ENCODE data around the gene PRKN. TPM values are rescaled to one million over a fixed set of nuclear protein-coding genes. Genes with fewer than 3 reads are reported as not detected.

PRKN gene
- total RNA-seq, 4 donors from 2014 or later: 4.5 to 12.3 (median 9.0) TPM

GRCh38 chr6:162118706-162119105 lies 608.9 kb downstream of the PRKN start:
- Histone ChIP-seq H3K27me3 (no peaks in the 10 kb centered on the region), H3K36me3 (no peaks in the 10 kb centered on the region), H3K4me3 (no peak overlapping the region), H3K27ac (no peak overlapping the region), H3K4me1 (no peaks in the 10 kb centered on the region), H3K9me3 (no peaks in the 10 kb centered on the region)
- intact Hi-C loops (cut with DNase I; ENCODE audit: low total_unique reads): no loop called here
- WGBS, 2 donors (ENCODE audit: low coverage in 1 of 2): 57 to 80% methylated on average over 2 to 5 of the region's 5 CpGs
- no peak for DNase-seq
- TF ChIP-seq POLR2A (IDR thresholded peaks at IDR 0.05): no peak
- no peak for TF ChIP-seq EP300 (IDR thresholded peaks at IDR 0.05; ENCODE audit: low read depth)
- no peak for TF ChIP-seq POLR2AphosphoS5 (IDR thresholded peaks at IDR 0.05)
- TF ChIP-seq CTCF (IDR thresholded peaks at IDR 0.05): no peak
- in situ Hi-C loops (cut with MboI; ENCODE audit: low pct_ligation_motif_present in 1 of 4, low pct_unique_long_range_greater_than_20kb in 1 of 4, low sequenced_read_pairs in 3 of 4): no loop called here

GRCh38 chr6:162116902-162117525 lies 610.6 kb downstream of the PRKN start:
- TF ChIP-seq POLR2A (IDR thresholded peaks at IDR 0.05): no peak
- no peak for TF ChIP-seq EP300 (IDR thresholded peaks at IDR 0.05; ENCODE audit: low read depth)
- no peak for TF ChIP-seq POLR2AphosphoS5 (IDR thresholded peaks at IDR 0.05)
- no peak for TF ChIP-seq CTCF (IDR thresholded peaks at IDR 0.05)
- H3K27me3 ChIP-seq: no peaks in the 10 kb centered on the region
- H3K4me1 ChIP-seq: no peaks in the 10 kb centered on the region
- DNase-seq: no peak
- H3K4me3 ChIP-seq: no peak overlapping the region
- 68 to 81% methylated on average over 6 to 7 of the region's 7 CpGs for WGBS, 2 donors (ENCODE audit: low coverage in 1 of 2)
- in situ Hi-C loops (cut with MboI; ENCODE audit: low pct_ligation_motif_present in 1 of 4, low pct_unique_long_range_greater_than_20kb in 1 of 4, low sequenced_read_pairs in 3 of 4): no loop called here
- H3K9me3 ChIP-seq: no peaks in the 10 kb centered on the region
- H3K36me3 ChIP-seq: no peaks in the 10 kb centered on the region
- intact Hi-C loops (cut with DNase I; ENCODE audit: low total_unique reads): no loop called here
- no peak overlapping the region for H3K27ac ChIP-seq

- Histone ChIP-seq H3K9me3 (no peaks in the 10 kb centered on the region), H3K4me3 (no peak overlapping the region), H3K27ac (no peak overlapping the region), H3K27me3 (no peaks in the 10 kb centered on the region), H3K4me1 (no peaks in the 10 kb centered on the region), H3K36me3 (no peaks in the 10 kb centered on the region)
- in situ Hi-C loops (cut with MboI; ENCODE audit: low pct_ligation_motif_present in 1 of 4, low pct_unique_long_range_greater_than_20kb in 1 of 4, low sequenced_read_pairs in 3 of 4) (no loop called here), intact Hi-C loops (cut with DNase I; ENCODE audit: low total_unique reads) (no loop called here)
- WGBS, 2 donors (ENCODE audit: low coverage in 1 of 2): 72 to 80% methylated on average over 2 of the region's 2 CpGs
- no peak for TF ChIP-seq POLR2AphosphoS5 (IDR thresholded peaks at IDR 0.05)
- no peak for TF ChIP-seq POLR2A (IDR thresholded peaks at IDR 0.05)
- no peak for TF ChIP-seq CTCF (IDR thresholded peaks at IDR 0.05)
- no peak for TF ChIP-seq EP300 (IDR thresholded peaks at IDR 0.05; ENCODE audit: low read depth)
- DNase-seq: no peak
Measured at GRCh38 chr6:162109480-162110050, 618.0 kb downstream of the PRKN start.

- DNase-seq: no peak
- intact Hi-C loops (cut with DNase I; ENCODE audit: low total_unique reads) (no loop called here), in situ Hi-C loops (cut with MboI; ENCODE audit: low pct_ligation_motif_present in 1 of 4, low pct_unique_long_range_greater_than_20kb in 1 of 4, low sequenced_read_pairs in 3 of 4) (no loop called here)
- H3K36me3 ChIP-seq: no peaks in the 10 kb centered on the region
- H3K4me3 ChIP-seq: no peak overlapping the region
- no peak overlapping the region for H3K27ac ChIP-seq
- H3K27me3 ChIP-seq: no peaks in the 10 kb centered on the region
- H3K9me3 ChIP-seq: no peaks in the 10 kb centered on the region
- H3K4me1 ChIP-seq: no peaks in the 10 kb centered on the region
- WGBS, 2 donors (ENCODE audit: low coverage in 1 of 2): 85% methylated on average over 2 to 3 of the region's 3 CpGs
- TF ChIP-seq POLR2A (IDR thresholded peaks at IDR 0.05): no peak
- no peak for TF ChIP-seq POLR2AphosphoS5 (IDR thresholded peaks at IDR 0.05)
- no peak for TF ChIP-seq EP300 (IDR thresholded peaks at IDR 0.05; ENCODE audit: low read depth)
- TF ChIP-seq CTCF (IDR thresholded peaks at IDR 0.05): no peak
Measured at GRCh38 chr6:162108041-162108440, 619.5 kb downstream of the PRKN start.
